T follicular helper cell (primary cell): ENCODE data around the gene RFTN1.
"Not testable (repeated sequence)": the region's sequence is repeated elsewhere in the genome, so short reads cannot be mapped to it uniquely, and the experiment has no call there.

Source experiments
- DNase-seq: peaks from one replicate; pipeline ENCODE4 v3.0.0-alpha.2; 2020; ENCODE audit warnings: low read depth

Gene RFTN1

GRCh38 chr3:16329036-16329825 is 184.3 kb downstream of the RFTN1 start:
- DNase-seq, result no peak

- DNase-seq, result no peak
Measured at GRCh38 chr3:16328124-16328523, 185.4 kb downstream of the RFTN1 start.

GRCh38 chr3:16326724-16327349 is 186.7 kb downstream of the RFTN1 start:
- no peak for DNase-seq

- DNase-seq, result no peak
Measured at GRCh38 chr3:16325850-16326249, 187.6 kb downstream of the RFTN1 start.

- DNase-seq, result no peak
Measured at GRCh38 chr3:16323737-16324136, 189.8 kb downstream of the RFTN1 start.

GRCh38 chr3:16322189-16322588 is 191.3 kb downstream of the RFTN1 start:
- no peak for DNase-seq

GRCh38 chr3:16320711-16321110 is 192.8 kb downstream of the RFTN1 start:
- no peak for DNase-seq

- no peak for DNase-seq
Measured at GRCh38 chr3:16319723-16320122, 193.8 kb downstream of the RFTN1 start.

- peak; percentile 75 for DNase-seq
Measured at GRCh38 chr3:16319307-16319706, 194.2 kb downstream of the RFTN1 start.

- DNase-seq, result no peak
Measured at GRCh38 chr3:16318176-16318575, 195.3 kb downstream of the RFTN1 start.

GRCh38 chr3:16317561-16317945 is 195.9 kb downstream of the RFTN1 start:
- no peak for DNase-seq

GRCh38 chr3:16316847-16317560 is 196.5 kb downstream of the RFTN1 start:
- DNase-seq, result no peak

- no peak for DNase-seq
Measured at GRCh38 chr3:16316396-16316795, 197.1 kb downstream of the RFTN1 start.

GRCh38 chr3:16315623-16316022 is 197.9 kb downstream of the RFTN1 start:
- DNase-seq, result no peak

- no peak for DNase-seq
Measured at GRCh38 chr3:16313886-16314645, 199.4 kb downstream of the RFTN1 start.

- peak; percentile 48 for DNase-seq
Measured at GRCh38 chr3:16311960-16312451, 201.5 kb downstream of the RFTN1 start.

- not testable (repeated sequence) for DNase-seq
Measured at GRCh38 chr3:16310486-16310885, 203.0 kb downstream of the RFTN1 start.

GRCh38 chr3:16309558-16309957 is 203.9 kb downstream of the RFTN1 start:
- DNase-seq, result peak; percentile 53

- no peak for DNase-seq
Measured at GRCh38 chr3:16308727-16309126, 204.8 kb downstream of the RFTN1 start.

- DNase-seq, result no peak
Measured at GRCh38 chr3:16307832-16308531, 205.5 kb downstream of the RFTN1 start.

- peak; percentile 26 for DNase-seq
Measured at GRCh38 chr3:16305111-16305541, 208.4 kb downstream of the RFTN1 start.
